GM23338 (cell line): ENCODE measurements around the gene SULT1C3. TPM values are rescaled to one million over a fixed set of nuclear protein-coding genes. Genes with fewer than 3 reads are reported as not detected.

ENCODE experiments used
- ATAC-seq: fragments of 200-7000 bp; cut with Tn5 transposase; 3 replicates; pipeline ENCODE4 v1.9.1; 2020
- DNase-seq: peaks from one replicate; pipeline ENCODE4 v3.0.0-alpha.2; 2015; ENCODE audit warnings: low spot score
- H2AFZ ChIP-seq: fragments of 200-600 bp; sonication (generic); 2 replicates; pipeline ENCODE4 v1.8.0; 2016; ENCODE audit warnings: antibody characterized with exemption, mild to moderate bottlenecking, moderate library complexity
- H3F3A ChIP-seq: fragments of 200-600 bp; sonication (generic); replicated peaks from 2 replicates; pipeline ENCODE4 v1.8.0; 2017; ENCODE audit warnings: antibody characterized with exemption, mixed run types, low read depth
- H3K27ac ChIP-seq: fragments of 200-600 bp; sonication (generic); 2 replicates; pipeline ENCODE4 v1.6.1; 2016; ENCODE audit warnings: low read depth
- H3K27me3 ChIP-seq: fragments of 200-600 bp; sonication (generic); 2 replicates; pipeline ENCODE4 v1.8.0; 2016; ENCODE audit warnings: mild to moderate bottlenecking, mixed run types, moderate library complexity; ENCODE audit not compliant: insufficient read depth
- H3K36me3 ChIP-seq: fragments of 200-600 bp; sonication (generic); 2 replicates; pipeline ENCODE4 v1.8.0; 2016; ENCODE audit warnings: mild to moderate bottlenecking; ENCODE audit not compliant: insufficient read depth
- H3K4me1 ChIP-seq: fragments of 200-600 bp; sonication (generic); 2 replicates; pipeline ENCODE4 v1.8.0; 2016; ENCODE audit warnings: mild to moderate bottlenecking, moderate library complexity; ENCODE audit not compliant: insufficient read depth
- H3K4me2 ChIP-seq: fragments of 200-600 bp; sonication (generic); 2 replicates; pipeline ENCODE4 v1.7.1; 2017; ENCODE audit warnings: mixed run types
- H3K4me3 ChIP-seq: fragments of 200-600 bp; sonication (generic); 2 replicates; pipeline ENCODE4 v1.6.1; 2016; ENCODE audit warnings: mixed run types
- H3K79me2 ChIP-seq: fragments of 200-600 bp; sonication (generic); replicated peaks from 2 replicates; pipeline ENCODE4 v1.8.0; 2017; ENCODE audit warnings: mild to moderate bottlenecking; ENCODE audit not compliant: insufficient read depth
- H3K9me2 ChIP-seq: fragments of 200-600 bp; sonication (generic); 2 replicates; pipeline ENCODE4 v1.8.0; 2017; ENCODE audit not compliant: insufficient read depth
- H4K20me1 ChIP-seq: fragments of 200-600 bp; sonication (generic); replicated peaks from 2 replicates; pipeline ENCODE4 v1.8.0; 2017; ENCODE audit warnings: mild to moderate bottlenecking; ENCODE audit not compliant: insufficient read depth
- H3K27ac Mint-ChIP-seq: 2 replicates; pipeline ENCODE4 v1.8.0; 2020; ENCODE audit warnings: inconsistent platforms, mild to moderate bottlenecking, moderate library complexity, mixed read lengths
- H3K27me3 Mint-ChIP-seq: 3 replicates; pipeline ENCODE4 v1.8.0; 2022; ENCODE audit warnings: low read depth, mild to moderate bottlenecking, moderate library complexity, mixed read lengths, inconsistent platforms; ENCODE audit not compliant: insufficient read depth, poor library complexity
- H3K36me3 Mint-ChIP-seq: 3 replicates; pipeline ENCODE4 v1.8.0; 2021; ENCODE audit warnings: low read depth, mild to moderate bottlenecking, inconsistent platforms, moderate library complexity, mixed read lengths
- H3K4me1 Mint-ChIP-seq: 3 replicates; pipeline ENCODE4 v1.8.0; 2020; ENCODE audit warnings: mild to moderate bottlenecking, inconsistent platforms, mixed read lengths
- H3K4me3 Mint-ChIP-seq: 3 replicates; pipeline ENCODE4 v1.8.0; 2021; ENCODE audit warnings: moderate library complexity, mild to moderate bottlenecking, inconsistent platforms, mixed read lengths
- H3K9me3 Mint-ChIP-seq: 3 replicates; pipeline ENCODE4 v1.8.0; 2020; ENCODE audit warnings: moderate library complexity, mild to moderate bottlenecking, inconsistent platforms, mixed read lengths
- CREB1 ChIP-seq: fragments of 250-450 bp; sonication (Bioruptor Pico); IDR thresholded peaks from 2 replicates; pipeline ENCODE4 v1.5.0; 2020; ENCODE audit warnings: low read depth, mild to moderate bottlenecking, moderate library complexity
- ETS1 ChIP-seq: IDR thresholded peaks from 2 replicates; pipeline ENCODE4 v1.6.1; 2016; ENCODE audit warnings: antibody characterized with exemption
- EZH2 ChIP-seq: fragments of 200-600 bp; sonication (generic); IDR thresholded peaks from one replicate; pipeline ENCODE4 v1.8.0; 2017; ENCODE audit warnings: antibody characterized with exemption, mild to moderate bottlenecking, low read depth; ENCODE audit not compliant: unreplicated experiment
- EZH2phosphoT487 ChIP-seq: fragments of 200-600 bp; sonication (generic); IDR thresholded peaks from one replicate; pipeline ENCODE4 v1.8.1; 2018; ENCODE audit warnings: antibody characterized with exemption; ENCODE audit not compliant: unreplicated experiment
- NANOG ChIP-seq: IDR thresholded peaks from 2 replicates; pipeline ENCODE4 v1.6.1; 2016; ENCODE audit warnings: antibody characterized with exemption, borderline replicate concordance
- POLR2AphosphoS5 ChIP-seq: IDR thresholded peaks from 2 replicates; pipeline ENCODE4 v1.6.1; 2016; ENCODE audit warnings: antibody characterized with exemption, low read depth
- STAT1 ChIP-seq: IDR thresholded peaks from one replicate; pipeline ENCODE4 v1.6.1; 2016; ENCODE audit warnings: antibody characterized with exemption; ENCODE audit not compliant: unreplicated experiment
- ZNF114 ChIP-seq: fragments of 250-450 bp; sonication (Bioruptor Pico); IDR thresholded peaks from 2 replicates; pipeline ENCODE4 v1.5.0; 2020; ENCODE audit warnings: mild to moderate bottlenecking, moderate library complexity
- polyA plus RNA-seq: library from polyadenylated mRNA; unstranded; fragments of >200 nt; fragmentation: Nextera tagmentation; extraction: Ambion mirVana; gene quantifications from 2 replicates; pipeline ENCODE4 v1.2.1, GENCODE V29; 2016
- total RNA-seq: library from RNA; depleted of rRNA; stranded (reverse); fragments of >200 nt; shearing (Covaris generic); gene quantifications from 2 replicates; pipeline ENCODE4 v1.2.3, GENCODE V29; 2014
- TF ChIP-seq, protein P1 (sequence below): fragments of 250-450 bp; sonication (Bioruptor Pico); IDR thresholded peaks from 2 replicates; pipeline ENCODE4 v1.5.0; 2020; ENCODE audit warnings: mild to moderate bottlenecking, moderate library complexity
- TF ChIP-seq, protein P2 (sequence below), 2 experiments: fragments of 200-600 bp in 1 of 2; sonication (generic) in 1 of 2; conservative IDR thresholded peaks; 2 replicates each; pipeline versions ENCODE4 v1.5.1 to v1.6.1; 2016 to 2017; ENCODE audit warnings: antibody characterized with exemption in 2 of 2, low read depth in 2 of 2, mild to moderate bottlenecking in 2 of 2, moderate library complexity in 1 of 2

Gene SULT1C3
- total and polyA plus RNA-seq, 2 experiments from 2014 or later = not detected

GRCh38 chr2:108244667-108245414 is 5.1 kb downstream of the SULT1C3 start:
- no peaks in the 10 kb centered on the region for H3K79me2 ChIP-seq
- Mint-ChIP-seq H3K4me1 (no peaks in the 10 kb centered on the region), H3K27me3 (no peaks in the 10 kb centered on the region), H3K27ac (no peak overlapping the region), H3K36me3 (peaks cover 16% of the 10 kb centered on the region; the same call in 2 of the 3 replicates), H3K4me3 (no peak overlapping the region), H3K9me3 (peaks cover 42% of the 10 kb centered on the region)
- no peak for DNase-seq
- no peak overlapping the region for H3K27ac ChIP-seq
- no peaks in the 10 kb centered on the region for H3K4me1 ChIP-seq
- H3K27me3 ChIP-seq = no peaks in the 10 kb centered on the region
- H3K9me2 ChIP-seq = peaks cover 5% of the 10 kb centered on the region; the same call in 1 of the 2 replicates
- no peak overlapping the region for H3K4me3 ChIP-seq
- H3F3A ChIP-seq = no peaks in the 10 kb centered on the region
- H4K20me1 ChIP-seq = no peaks in the 10 kb centered on the region
- TF ChIP-seq ETS1 (no peak), EZH2phosphoT487 (no peak), POLR2AphosphoS5 (no peak)
- no peak overlapping the region for H2AFZ ChIP-seq
- ATAC-seq = no peak
- no peak overlapping the region for H3K4me2 ChIP-seq
- no peaks in the 10 kb centered on the region for H3K36me3 ChIP-seq

- no peaks in the 10 kb centered on the region for H4K20me1 ChIP-seq
- no peaks in the 10 kb centered on the region for H3F3A ChIP-seq
- no peak overlapping the region for H3K27ac ChIP-seq
- Mint-ChIP-seq H3K36me3 (no peaks in the 10 kb centered on the region), H3K27me3 (no peaks in the 10 kb centered on the region), H3K27ac (no peak overlapping the region), H3K9me3 (no peaks in the 10 kb centered on the region; the same call in 2 of the 3 replicates), H3K4me3 (no peak overlapping the region), H3K4me1 (no peaks in the 10 kb centered on the region)
- ATAC-seq (no peak), DNase-seq (no peak)
- H3K9me2 ChIP-seq = peaks cover 8% of the 10 kb centered on the region; the same call in 1 of the 2 replicates
- H3K79me2 ChIP-seq = no peaks in the 10 kb centered on the region
- H3K4me3 ChIP-seq = no peak overlapping the region
- no peaks in the 10 kb centered on the region for H3K4me1 ChIP-seq
- H3K36me3 ChIP-seq = no peaks in the 10 kb centered on the region
- H3K4me2 ChIP-seq = no peak overlapping the region
- no peak overlapping the region for H2AFZ ChIP-seq
- no peaks in the 10 kb centered on the region for H3K27me3 ChIP-seq
- TF ChIP-seq CREB1 (CRISPR knock-in tag) = no peak
- TF ChIP-seq, protein P1, sequence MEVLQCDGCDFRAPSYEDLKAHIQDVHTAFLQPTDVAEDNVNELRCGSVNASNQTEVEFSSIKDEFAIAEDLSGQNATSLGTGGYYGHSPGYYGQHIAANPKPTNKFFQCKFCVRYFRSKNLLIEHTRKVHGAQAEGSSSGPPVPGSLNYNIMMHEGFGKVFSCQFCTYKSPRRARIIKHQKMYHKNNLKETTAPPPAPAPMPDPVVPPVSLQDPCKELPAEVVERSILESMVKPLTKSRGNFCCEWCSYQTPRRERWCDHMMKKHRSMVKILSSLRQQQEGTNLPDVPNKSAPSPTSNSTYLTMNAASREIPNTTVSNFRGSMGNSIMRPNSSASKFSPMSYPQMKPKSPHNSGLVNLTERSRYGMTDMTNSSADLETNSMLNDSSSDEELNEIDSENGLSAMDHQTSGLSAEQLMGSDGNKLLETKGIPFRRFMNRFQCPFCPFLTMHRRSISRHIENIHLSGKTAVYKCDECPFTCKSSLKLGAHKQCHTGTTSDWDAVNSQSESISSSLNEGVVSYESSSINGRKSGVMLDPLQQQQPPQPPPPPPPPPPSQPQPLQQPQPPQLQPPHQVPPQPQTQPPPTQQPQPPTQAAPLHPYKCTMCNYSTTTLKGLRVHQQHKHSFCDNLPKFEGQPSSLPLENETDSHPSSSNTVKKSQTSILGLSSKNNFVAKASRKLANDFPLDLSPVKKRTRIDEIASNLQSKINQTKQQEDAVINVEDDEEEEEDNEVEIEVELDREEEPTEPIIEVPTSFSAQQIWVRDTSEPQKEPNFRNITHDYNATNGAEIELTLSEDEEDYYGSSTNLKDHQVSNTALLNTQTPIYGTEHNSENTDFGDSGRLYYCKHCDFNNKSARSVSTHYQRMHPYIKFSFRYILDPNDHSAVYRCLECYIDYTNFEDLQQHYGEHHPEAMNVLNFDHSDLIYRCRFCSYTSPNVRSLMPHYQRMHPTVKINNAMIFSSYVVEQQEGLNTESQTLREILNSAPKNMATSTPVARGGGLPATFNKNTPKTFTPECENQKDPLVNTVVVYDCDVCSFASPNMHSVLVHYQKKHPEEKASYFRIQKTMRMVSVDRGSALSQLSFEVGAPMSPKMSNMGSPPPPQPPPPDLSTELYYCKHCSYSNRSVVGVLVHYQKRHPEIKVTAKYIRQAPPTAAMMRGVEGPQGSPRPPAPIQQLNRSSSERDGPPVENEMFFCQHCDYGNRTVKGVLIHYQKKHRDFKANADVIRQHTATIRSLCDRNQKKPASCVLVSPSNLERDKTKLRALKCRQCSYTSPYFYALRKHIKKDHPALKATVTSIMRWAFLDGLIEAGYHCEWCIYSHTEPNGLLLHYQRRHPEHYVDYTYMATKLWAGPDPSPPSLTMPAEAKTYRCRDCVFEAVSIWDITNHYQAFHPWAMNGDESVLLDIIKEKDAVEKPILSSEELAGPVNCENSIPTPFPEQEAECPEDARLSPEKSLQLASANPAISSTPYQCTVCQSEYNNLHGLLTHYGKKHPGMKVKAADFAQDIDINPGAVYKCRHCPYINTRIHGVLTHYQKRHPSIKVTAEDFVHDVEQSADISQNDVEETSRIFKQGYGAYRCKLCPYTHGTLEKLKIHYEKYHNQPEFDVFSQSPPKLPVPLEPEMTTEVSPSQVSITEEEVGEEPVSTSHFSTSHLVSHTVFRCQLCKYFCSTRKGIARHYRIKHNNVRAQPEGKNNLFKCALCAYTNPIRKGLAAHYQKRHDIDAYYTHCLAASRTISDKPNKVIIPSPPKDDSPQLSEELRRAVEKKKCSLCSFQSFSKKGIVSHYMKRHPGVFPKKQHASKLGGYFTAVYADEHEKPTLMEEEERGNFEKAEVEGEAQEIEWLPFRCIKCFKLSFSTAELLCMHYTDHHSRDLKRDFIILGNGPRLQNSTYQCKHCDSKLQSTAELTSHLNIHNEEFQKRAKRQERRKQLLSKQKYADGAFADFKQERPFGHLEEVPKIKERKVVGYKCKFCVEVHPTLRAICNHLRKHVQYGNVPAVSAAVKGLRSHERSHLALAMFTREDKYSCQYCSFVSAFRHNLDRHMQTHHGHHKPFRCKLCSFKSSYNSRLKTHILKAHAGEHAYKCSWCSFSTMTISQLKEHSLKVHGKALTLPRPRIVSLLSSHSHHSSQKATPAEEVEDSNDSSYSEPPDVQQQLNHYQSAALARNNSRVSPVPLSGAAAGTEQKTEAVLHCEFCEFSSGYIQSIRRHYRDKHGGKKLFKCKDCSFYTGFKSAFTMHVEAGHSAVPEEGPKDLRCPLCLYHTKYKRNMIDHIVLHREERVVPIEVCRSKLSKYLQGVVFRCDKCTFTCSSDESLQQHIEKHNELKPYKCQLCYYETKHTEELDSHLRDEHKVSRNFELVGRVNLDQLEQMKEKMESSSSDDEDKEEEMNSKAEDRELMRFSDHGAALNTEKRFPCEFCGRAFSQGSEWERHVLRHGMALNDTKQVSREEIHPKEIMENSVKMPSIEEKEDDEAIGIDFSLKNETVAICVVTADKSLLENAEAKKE (CRISPR knock-in tag) = no peak
- no peak for TF ChIP-seq EZH2
- no peak for TF ChIP-seq NANOG
- TF ChIP-seq ZNF114 (CRISPR knock-in tag) = no peak
- TF ChIP-seq, protein P2, sequence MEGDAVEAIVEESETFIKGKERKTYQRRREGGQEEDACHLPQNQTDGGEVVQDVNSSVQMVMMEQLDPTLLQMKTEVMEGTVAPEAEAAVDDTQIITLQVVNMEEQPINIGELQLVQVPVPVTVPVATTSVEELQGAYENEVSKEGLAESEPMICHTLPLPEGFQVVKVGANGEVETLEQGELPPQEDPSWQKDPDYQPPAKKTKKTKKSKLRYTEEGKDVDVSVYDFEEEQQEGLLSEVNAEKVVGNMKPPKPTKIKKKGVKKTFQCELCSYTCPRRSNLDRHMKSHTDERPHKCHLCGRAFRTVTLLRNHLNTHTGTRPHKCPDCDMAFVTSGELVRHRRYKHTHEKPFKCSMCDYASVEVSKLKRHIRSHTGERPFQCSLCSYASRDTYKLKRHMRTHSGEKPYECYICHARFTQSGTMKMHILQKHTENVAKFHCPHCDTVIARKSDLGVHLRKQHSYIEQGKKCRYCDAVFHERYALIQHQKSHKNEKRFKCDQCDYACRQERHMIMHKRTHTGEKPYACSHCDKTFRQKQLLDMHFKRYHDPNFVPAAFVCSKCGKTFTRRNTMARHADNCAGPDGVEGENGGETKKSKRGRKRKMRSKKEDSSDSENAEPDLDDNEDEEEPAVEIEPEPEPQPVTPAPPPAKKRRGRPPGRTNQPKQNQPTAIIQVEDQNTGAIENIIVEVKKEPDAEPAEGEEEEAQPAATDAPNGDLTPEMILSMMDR (conservative IDR thresholded peaks at IDR 0.05; ENCODE audit: low read depth in 2 of 2) = no peak
- no peak for TF ChIP-seq POLR2AphosphoS5
- no peak for TF ChIP-seq STAT1
Observed at GRCh38 chr2:108253106-108253505, 13.3 kb downstream of the SULT1C3 start.
